ENCODE measurements around the gene PSMB2.
"Not testable (repeated sequence)": the region's sequence is repeated elsewhere in the genome, so short reads cannot be mapped to it uniquely, and the experiment has no call there.

- not testable (repeated sequence) for TF ChIP-seq BHLHE40 (IDR thresholded peaks at IDR 0.05; ENCODE audit: borderline replicate concordance); TARDBP (IDR thresholded peaks at IDR 0.05); ARNT (IDR thresholded peaks at IDR 0.05); FOXK2 (IDR thresholded peaks at IDR 0.05); SP1 (IDR thresholded peaks at IDR 0.05); ZNF384 (IDR thresholded peaks at IDR 0.05); FOXA1 (IDR thresholded peaks at IDR 0.05)
These were observed 55.5 kb downstream of the PSMB2 start for GRCh38 chr1:35585805-35586204.

All from HEK293T (cell line).